Fibroblast of skin of scalp (primary cell): ENCODE measurements around the gene KCNQ1.

ENCODE experiments used
- DNase-seq: peaks from one replicate; pipeline ENCODE4 v3.0.0-alpha.2; 2013

The KCNQ1 gene

DNA sequence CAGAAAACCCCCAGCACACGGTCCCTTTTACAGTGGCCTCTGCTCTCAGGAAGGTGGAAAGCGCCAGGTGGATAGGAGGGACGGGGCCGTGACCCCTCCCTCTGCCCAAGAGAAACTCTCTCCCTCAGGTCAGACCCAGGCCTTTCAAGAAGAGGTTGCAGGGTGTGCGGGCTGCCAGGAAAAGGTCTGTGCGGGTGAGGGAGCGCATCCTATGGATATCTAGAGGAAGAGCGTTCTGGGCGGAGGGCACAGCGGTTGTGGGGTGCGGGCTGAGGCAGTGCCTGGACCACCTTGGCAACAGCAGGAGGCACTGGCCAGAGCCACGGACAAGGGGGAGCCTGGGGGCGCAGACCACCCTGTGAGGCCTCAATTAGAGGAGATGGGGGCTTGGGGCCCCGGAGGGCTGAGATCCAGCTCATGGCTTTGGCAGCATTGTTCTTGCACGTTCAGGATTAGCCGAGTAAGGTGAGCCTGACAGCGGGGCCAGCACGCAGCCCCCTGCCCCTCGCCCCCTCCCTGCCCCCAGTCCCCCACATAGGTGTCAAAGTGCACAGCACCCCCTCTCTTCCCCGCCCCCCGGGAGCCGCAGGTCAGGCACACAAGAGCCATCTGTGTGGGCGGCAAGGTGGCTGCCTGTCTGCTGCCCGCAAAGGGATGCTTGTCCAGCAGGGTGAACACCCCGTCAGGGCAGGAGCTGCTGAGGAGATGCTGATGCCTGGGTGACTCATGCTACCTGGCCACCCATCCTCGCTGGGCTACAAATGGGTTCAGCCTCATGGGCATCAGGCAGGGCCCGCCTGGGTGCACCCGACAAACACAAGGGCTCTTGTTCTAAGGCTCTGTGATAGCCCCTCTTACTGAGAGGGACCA lies 347.8 kb downstream of the KCNQ1 start:
- DNase-seq, result no peak

DNA sequence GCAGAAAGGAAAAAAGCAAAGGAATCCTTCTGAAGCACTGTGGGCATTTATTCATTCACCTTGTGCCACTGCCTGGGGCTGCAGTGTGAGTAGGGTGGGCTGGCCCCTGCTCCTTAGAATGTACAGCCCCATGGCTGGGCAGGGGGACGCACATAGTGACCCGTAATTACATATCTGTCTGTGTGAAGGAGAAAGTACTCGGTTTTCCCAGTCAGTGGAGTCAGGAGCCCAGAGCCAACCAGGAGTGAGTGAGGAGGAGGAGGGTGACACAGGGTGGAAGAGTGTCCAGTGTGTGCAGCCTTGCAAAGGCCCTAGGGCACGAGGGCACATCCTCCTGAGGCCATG lies 348.9 kb downstream of the KCNQ1 start:
- no peak for DNase-seq

DNA sequence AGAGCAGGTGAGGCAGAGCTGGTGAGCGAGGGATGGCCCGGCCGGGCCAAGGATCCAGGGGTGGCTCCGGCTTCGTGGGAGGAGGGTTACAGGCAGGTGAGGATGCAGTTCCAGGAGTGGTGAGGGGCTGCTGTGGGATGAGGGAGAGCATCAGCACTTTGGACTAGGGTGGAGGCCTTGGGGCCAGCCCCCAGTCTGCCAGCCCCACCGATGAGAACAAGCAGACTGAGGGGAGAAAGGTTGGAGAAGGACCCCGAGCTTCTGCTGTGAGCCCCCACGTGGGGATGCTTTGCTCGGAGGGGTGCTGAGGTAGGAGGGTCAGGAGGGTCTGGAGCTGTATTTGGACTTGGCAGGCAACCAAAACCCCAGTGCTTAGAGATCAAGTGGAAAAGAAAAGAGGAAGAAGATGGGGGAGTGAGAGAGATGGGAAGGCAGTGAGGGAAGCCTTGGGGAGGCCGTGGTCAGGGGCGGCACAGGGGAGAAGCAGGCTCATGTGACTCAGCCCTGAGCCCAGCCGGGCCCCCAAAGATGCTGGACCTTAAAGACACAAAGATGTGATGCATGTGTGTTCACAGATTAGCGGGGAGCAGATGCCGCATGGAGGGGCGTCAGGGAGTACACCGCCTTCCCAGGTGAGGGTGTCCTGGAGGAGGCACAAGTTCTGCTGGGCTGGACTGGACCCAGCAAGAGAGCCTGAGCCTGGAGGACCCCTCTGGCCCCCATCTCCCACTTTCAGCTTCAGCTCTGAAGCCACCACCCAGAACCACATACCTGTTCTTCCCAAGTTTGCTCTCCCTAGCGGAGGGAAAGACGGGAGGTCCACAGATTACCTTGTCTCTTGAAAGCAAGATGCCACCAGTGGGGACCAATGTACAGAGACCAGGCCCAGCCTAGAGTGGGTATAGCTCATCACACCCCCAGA lies 349.5 kb downstream of the KCNQ1 start:
- no peak for DNase-seq

DNA sequence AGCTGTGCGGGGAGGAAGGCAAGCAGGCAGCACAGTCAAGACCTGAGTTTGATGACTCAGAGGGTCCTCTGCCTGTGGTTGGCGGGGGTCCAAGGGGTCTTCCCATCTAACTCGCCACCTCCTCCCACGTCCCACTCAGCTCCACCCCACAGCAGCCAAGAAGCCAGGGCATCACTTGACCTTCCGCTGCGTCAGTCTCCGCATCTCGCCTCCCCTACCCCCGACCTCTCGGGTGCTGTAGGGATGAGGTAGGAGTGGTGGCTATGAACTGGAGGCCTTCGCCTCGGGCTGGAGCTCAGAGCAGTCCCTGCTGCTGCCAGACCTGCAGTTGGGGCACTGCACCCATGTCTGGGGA lies 350.1 kb downstream of the KCNQ1 start:
- DNase-seq, result no peak

DNA sequence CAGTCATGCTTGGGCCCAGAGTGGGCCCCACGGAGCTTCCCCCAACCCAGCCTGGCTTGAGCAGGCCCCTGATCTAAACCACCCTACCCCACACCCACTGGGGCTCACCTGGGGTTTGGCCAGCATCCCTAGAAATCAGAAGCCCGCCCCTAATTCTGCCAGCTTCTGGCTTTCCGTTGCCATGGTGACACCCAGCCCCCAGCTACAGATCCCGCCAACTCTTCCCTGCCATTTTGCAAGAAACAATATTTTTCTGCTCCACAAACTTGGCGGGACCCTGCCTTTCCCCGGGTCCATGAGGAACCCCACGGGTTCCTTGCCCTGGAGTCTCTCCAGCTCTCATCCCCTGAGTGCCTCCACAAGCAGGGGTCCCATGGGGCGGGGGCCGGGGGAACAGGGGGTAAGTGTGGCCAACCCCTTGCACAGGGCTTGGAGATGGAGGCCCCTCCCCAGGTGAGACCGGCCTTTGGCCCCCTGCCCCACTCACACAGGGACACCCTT lies 350.7 kb downstream of the KCNQ1 start:
- DNase-seq, result no peak

DNA sequence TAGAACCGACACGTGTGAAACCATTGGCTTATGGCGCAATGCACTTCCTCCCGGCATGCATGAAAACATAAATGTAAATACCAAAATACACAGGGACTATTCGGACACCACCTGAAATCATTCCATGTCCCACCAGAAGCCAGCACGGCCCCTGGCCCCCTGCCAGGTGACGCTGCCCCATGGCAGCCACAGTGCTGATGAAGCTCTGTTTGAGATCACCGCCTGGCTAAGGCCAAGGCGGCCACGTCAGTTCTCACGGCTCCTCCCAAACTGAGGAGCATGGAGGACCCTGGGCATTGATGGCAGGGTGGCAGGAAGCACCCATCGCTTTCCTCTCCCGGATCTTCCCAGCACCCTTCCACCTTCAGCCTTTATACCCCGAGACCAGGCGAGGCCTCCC lies 351.3 kb downstream of the KCNQ1 start:
- no peak for DNase-seq

DNA sequence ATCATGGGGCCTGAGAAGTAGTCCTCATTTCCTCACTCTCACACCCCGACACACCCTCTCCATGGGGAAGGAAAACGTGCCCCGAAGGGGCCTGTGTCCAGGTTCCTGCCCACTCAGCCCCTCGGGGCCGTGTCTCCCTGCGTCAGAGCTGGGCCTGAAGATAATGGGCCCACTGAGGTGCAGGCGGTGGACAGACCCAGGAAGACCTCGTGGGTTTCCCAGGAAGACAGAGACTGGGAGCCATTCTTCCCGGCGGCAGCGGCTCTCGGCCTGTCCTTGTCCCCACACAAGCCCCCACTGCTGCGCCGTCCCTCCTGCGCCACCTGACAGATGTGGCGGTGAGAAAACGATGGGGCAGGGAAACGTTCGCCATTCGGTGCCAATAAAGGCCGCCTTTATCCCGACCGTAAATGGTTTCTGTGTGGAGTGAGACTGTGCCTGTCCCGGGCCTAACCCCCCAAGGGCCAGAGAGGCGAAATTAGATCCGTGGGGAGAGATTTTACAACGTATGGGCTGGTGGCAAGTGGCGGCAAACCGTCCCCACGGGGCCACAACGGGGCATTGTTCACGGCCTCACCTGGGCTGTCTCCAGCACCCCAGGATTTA lies 351.8 kb downstream of the KCNQ1 start:
- DNase-seq, result no peak

DNA sequence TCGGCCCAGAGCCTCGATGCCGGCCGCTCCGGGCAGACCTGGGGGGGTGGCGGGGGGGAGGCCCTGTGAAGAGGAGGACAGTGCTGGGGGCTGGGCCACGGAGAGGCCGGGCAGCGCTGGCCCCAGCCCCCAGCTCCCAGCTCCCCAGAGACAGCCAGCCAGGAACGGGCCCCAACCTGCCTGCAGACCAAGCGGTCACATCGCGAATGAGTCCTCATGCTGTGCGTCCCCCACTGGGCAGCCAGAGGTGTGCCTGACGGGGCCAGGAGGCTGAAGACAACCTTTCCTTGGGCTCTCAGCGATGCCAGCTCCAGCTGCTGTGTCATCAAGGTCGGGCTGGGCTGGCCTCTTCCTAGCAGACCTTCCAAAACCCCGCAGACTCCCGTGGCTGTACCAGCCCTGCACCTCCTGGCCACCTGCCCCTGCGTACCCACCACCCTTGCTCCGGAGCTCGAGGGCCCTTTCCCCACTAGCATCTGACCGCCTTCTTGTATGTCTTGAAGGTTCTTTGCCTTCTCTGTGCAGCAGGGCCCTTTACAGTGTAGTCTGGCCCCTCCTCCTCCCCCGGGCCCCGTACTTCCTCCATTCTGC lies 352.4 kb downstream of the KCNQ1 start:
- DNase-seq, result no peak

DNA sequence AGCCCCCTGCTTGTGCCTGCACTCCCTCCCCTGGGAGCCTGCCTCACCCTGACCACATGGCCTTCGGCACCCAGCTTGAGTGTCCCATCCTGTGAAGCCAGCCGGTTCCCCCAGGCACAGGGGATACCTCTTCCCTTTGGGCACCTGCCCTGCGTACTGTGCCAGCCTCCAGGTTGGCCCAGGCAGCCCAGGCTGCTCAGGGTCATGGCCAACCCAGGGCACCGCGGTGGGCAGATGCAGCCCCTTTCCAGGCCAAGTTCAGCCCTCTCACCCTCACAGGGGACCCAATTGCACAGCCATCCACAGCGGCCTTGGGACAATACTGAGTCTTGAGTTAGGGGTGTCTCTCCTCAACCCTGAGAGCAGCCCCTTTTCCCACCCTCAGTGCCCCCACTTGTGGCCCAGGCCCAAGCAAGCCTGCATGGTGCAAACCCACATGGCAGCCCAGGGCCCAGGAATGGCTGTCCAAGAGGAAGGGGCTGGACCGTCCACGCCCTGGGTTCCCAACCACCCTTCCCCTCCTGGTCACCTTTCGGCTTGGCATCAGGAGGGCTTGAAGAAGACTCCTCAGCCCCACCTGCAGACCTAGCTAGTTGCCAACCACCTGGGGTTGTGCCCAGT lies 353.0 kb downstream of the KCNQ1 start:
- DNase-seq, result no peak

DNA sequence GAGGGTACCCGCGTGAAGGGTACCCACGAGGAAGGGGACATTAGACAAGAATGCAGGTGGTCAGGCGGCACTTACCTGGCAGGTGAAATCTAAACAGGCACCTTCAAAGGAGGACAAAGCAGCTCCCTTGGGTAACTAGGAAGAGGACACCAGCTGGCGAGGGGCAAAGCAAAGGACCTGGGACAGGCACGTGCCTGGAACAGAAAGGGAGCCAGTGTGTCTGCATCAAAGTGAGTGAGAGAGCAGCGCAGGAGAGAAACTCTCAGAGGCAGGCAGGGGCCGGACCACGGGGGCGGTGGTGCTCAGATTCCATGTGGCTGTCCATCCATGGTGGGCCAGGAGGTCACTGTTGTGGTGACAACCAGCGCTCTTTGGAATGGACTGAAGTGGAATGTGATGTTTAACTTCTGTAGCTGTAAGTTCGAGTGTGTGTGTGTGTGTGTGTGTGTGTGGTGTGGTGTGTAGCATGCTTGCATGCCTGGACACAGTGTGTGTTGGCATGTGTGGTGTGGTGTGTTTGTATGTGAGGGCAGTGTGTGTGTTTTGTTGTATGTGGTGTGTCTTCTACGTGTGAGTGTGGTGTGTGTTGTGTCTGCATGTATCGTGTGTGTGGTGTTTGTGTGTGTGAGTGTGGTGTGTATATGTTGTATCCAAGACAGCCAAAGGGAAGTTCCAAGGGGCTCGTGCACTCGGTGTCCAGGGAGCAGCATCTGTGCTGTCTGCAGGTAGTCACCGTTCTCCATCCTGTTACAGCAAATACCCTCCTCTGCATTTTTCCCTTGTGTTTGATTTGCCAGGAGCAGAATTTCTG lies 354.3 kb downstream of the KCNQ1 start:
- no peak for DNase-seq

DNA sequence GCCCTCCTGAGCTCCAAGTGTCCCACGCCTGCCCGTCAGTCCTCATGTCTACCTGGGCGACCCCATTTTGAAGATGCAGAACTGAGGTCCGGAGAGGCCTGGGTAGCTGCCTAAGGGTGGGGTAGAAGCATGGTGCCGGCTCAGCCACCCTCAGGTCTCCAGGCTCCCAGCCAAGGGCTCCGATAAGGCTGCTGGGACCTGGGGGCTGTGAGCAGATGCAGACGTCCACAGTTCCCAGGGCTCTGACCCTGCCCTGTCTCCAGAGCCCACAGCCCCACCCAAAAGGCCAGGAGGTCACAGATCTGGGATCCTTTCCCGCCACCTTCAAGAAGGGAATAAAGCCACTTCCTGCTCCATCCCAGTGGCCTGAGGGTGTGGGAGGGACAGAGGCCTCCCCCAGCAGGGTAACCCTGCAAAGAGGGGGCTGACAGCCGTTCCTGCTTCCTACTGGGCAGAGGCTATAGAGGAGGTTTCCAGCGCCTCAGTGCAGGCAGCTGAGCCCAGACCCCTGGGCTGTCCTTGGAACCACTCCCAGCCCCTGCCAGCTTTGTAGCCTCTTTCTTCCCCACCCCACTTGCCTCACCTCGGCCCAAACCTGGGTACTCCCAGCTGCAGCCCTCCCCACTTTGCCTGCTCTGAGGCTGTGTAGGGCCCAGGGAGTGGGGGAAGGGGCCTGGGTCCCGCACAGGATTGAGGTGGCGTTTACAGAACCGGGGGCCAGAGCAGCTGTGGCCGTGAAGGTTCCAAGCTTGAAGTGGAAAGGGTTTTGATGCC lies 355.3 kb downstream of the KCNQ1 start:
- DNase-seq, result no peak

DNA sequence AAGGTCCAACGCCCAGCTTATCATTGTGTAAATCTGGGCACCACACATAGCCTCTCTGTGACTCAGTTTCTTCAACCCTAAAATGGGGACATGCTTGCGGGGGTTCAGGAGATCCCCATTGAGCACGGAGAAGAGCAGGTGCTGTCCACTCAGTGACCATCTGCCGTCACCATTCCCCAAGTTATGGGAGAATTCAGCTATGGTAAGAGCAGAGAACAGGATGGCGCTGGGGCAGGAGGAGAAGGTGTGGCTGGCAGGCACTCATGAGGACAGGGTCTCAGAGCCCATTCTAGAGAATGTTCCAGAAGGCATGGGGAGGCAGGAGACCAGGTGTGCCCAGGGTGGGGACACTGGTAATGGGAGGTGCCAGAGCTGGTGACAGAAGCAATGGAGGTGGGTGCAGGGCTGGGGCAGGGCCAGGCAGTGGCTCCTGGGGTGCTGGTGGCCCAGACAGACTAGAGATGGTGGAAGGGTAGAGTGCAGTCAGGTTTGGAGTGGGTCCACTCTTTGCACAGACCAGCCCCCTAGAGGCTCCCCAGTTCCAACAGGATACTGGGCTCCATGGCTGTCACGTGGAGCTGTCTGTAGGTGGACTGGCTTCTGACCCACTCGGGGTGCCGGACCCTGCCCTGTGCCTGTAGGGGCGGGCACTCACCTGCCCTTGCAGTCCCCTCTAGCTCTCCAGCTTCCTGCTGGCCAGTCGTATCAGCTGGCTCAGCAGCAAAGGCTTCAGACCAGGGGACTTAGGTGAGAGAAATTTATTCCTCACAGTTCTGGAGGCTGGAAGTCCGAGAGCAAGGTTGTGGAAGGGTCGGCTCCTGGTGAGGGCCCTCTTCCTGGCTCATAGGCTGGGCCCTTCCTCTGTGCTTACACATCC lies 356.1 kb downstream of the KCNQ1 start:
- DNase-seq, result no peak

DNA sequence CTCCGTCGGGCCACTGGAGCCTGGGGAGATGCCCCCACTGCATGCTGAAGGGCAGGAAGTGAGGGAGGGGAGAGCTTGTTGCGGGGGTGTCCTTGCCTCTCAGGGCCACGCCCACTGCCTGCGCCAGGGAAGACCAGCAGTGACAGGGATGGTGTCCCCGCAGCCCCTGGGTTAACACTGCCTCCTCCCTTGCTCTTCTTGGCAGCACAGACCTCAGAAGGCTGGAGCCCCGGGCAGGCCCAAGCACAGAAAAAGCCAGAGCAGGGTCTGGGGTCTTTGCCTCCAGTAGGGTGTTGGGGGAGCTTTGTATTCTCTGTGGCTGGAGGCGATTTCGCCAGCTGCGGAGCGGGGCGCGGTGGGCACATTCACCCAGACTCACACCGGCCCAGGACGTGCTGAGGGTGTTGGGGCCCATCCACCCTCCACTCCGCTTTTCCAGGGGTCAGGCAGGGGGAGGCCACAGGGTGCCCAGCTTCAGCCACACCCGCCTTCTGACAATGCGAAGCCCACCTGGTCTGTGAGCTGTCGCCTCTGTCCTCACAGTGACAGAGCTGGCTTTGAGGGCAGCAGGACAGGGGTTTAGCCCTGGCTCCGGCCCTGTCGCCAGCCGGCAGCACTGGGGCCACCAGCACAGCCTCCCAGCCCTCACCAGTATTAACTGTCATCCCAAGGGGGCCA lies 357.0 kb downstream of the KCNQ1 start:
- DNase-seq, result no peak

DNA sequence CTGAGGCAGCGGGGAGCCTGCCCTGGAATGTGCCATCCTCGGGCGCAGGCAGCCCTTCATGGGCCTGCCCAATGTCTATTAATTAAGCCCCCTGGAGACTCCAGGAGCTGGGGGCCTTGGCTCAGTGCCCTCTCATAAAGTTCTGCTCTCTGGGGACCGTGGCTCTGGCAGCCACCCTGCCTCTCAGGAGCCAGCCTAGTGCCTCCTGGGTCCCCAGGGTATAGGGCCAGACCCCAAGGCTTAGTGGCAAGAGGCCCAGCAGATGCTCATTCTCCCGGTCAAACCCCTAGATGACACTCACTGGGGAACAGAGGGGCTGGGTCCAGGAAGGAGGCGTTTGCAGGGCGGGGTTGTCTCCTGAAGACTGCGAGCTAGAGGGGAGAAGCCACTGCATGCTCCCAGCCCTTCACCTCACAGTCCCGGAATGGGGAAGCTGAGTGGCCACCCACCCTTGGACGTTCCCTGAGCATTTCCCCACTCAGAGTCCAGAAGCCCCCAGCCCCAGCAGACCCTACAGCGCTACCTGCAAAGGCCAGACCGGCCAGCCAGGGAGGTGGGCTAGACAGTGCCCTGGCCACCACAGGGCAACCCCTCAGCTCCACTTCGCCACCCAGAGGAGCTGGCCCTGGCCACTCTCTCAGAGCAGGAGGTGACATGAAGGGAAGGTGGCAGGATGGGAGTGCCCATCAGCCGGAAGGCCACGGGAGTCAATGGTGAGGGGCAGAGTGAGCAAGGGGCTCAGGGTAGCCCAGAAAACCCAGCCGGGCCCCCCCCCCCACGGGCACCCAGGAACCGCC lies 357.8 kb downstream of the KCNQ1 start:
- DNase-seq, result no peak

DNA sequence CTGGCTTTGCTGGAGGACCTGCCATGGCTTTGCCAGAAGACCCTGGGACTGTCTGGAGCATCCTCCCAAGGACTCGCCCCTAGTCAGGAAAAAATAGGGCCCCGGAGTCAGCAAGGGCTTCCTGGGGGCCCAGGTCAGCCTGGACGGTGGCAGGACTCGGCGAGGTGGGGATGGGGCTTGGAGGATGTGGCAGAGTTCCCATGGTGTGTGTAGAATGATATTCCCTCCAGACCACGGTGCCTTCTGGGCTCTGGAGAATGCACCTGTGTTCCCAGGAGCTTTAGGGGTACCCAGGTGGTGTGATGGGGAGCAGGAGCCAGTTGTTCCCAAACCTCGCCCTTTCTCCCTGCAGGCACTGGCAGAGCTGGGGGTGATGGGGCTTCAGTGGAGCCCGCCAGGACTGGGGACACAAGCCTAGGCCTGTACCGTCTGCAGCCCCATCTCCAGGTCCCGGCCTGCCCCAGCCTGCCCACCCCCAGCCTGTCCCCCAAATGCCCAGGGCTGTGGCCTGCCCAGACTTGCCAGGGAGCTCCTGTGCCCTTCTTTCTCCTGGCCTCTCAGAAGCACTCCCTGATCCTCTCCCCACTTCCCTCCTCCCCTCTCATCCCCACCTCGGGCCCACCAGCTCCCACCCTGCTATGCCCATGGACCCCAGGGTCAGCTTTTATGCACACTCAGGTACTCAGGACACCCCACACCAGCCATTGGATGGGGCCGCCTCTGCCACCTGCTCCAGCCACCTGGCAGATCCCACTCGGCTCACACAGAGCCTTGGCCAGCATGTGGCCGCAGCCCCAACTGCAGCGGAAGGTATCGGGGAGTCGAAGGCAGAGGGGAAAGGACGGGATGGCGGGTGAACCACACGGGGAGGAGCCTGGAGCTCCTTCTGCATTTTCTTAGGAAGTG lies 358.6 kb downstream of the KCNQ1 start:
- DNase-seq, result no peak

DNA sequence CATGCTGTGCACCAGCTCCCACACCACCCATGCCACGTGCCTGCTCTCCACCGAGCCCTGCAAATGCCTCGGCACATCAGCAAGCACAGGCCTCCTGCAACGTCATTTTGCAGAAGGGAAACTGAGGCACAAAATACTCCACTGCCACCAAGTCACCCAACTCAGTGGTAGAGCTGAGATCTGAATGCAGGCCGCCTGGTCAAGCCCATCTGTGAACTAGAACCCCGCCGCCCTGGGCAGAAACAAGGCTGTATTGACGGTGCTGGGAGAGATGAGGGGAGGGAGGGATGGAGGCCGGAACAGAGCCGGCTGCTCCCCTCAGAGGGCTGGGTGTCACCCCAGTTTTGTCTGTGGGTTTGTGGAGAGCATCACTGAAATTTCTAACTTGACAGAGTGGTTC lies 359.4 kb downstream of the KCNQ1 start:
- no peak for DNase-seq
